T-helper 2 cell treated with Interferon-gamma antibody and Interleukin-4, amounts not matched to agents 100 ng/mL and 5 ng/mL, for 36 hours (primary cell): ENCODE measurements around the gene FANCC. TPM values are rescaled to one million over a fixed set of nuclear protein-coding genes. Genes with fewer than 3 reads are reported as not detected.

Experiments
- intact Hi-C: fragments of 100-400 bp; cut with micrococcal nuclease; formaldehyde crosslinking; loops from one replicate; pipeline ENCODE4 v1.15.1; 2023
- total RNA-seq: library from RNA; stranded (reverse); gene quantifications from 2 replicates; pipeline ENCODE4 v1.2.3, GENCODE V29; 2022

Gene FANCC
- total RNA-seq, 1 donor from 2014 or later: 15.9 TPM

GRCh38 chr9:95049761-95050160 lies 267.7 kb downstream of the FANCC start:
- intact Hi-C loops: no loop called here

Other genes starting within 250 kb of the FANCC start
- gene PTCH1, start 199.3 kb upstream of the FANCC start, total RNA-seq: 5.0 and 5.4 TPM in 2 replicates